T-helper 17 cell (primary cell): ENCODE results near the gene VSIG10L2. TPM values are rescaled to one million over a fixed set of nuclear protein-coding genes. Genes with fewer than 3 reads are reported as not detected.

Experiments used
- ATAC-seq: fragments of 150-1000 bp; cut with Tn5 transposase; 2 replicates; pipeline ENCODE4 v1.10.0; 2021; ENCODE audit warnings: mild to moderate bottlenecking, moderate library complexity
- DNase-seq, 3 donors: peaks; one replicate each; pipeline versions ENCODE4 v3.0.0 to v3.0.0-alpha.2; 2020 to 2021
- H3K9me3 ChIP-seq: one replicate; pipeline ENCODE4 v1.7.0; 2013; ENCODE audit warnings: low read length, mild to moderate bottlenecking; ENCODE audit not compliant: control insufficient read depth, poor library complexity, severe bottlenecking
- H3K27ac Mint-ChIP-seq: one replicate; pipeline ENCODE4 v1.8.0; 2022; ENCODE audit warnings: mild to moderate bottlenecking, moderate library complexity, mixed read lengths
- H3K27me3 Mint-ChIP-seq: one replicate; pipeline ENCODE4 v1.8.0; 2022; ENCODE audit warnings: mixed read lengths
- H3K36me3 Mint-ChIP-seq: one replicate; pipeline ENCODE4 v1.8.0; 2022; ENCODE audit warnings: low read depth, mixed read lengths
- H3K4me1 Mint-ChIP-seq: one replicate; pipeline ENCODE4 v1.8.0; 2022; ENCODE audit warnings: mild to moderate bottlenecking, mixed read lengths
- H3K4me3 Mint-ChIP-seq: one replicate; pipeline ENCODE4 v1.8.0; 2022; ENCODE audit warnings: mild to moderate bottlenecking, moderate library complexity, mixed read lengths
- total RNA-seq, 4 donors: library from RNA in 2 of 4; stranded (reverse) in 2 of 4; gene quantifications; one replicate each; pipeline ENCODE4 v1.2.3 and lab custom pipeline; 2022 to 2026

VSIG10L2 gene
- total RNA-seq, 2 donors from 2014 or later = not detected

DNA sequence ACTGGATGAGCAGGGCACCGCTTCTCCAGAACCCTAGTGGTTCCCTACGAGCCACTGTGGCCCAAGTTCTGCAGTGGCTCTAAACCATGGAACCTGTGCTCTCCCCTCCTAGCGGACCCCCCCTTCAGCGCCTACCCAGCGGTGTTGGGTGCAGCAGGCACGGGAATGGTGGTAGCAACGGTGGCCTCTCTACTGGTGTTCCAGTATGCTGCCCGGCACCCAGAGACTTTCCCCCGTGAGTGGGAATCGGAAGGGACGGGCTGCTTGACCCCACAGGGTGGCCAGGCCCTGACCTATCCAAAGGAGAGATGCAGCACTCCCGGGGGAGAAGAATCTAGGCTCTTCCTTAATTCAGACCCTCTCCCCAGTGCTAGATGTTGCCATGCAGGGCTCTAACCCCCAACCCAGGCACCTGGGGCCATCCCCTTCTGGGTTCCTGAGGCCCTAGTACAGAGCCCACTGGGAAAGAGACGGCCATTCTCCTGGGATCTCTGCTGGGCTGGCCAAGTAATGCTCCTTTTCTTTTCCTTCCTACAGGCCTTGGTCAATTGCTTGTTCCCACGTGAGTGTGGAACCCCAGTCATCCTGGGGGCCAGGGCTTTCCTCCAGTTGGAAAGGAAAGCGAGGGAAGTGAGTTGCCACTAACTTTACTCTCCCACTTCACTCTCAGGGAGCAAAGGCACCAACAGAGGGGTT is 9.2 kb downstream of the VSIG10L2 start:
- Mint-ChIP-seq H3K27me3 (peaks cover 14% of the 10 kb centered on the region), H3K4me3 (no peak overlapping the region), H3K27ac (no peak overlapping the region), H3K4me1 (peaks cover 10% of the 10 kb centered on the region), H3K36me3 (peaks cover 6% of the 10 kb centered on the region)
- H3K9me3 ChIP-seq = no peaks in the 10 kb centered on the region
- no peak for DNase-seq
- ATAC-seq = no peak

- Mint-ChIP-seq H3K27me3 (peaks cover 13% of the 10 kb centered on the region), H3K36me3 (peaks cover 6% of the 10 kb centered on the region), H3K27ac (no peak overlapping the region), H3K4me3 (no peak overlapping the region), H3K4me1 (peaks cover 10% of the 10 kb centered on the region)
- ATAC-seq (no peak), DNase-seq (no peak)
- H3K9me3 ChIP-seq = no peaks in the 10 kb centered on the region
Measured at GRCh38 chr11:125955856-125956255, 10.0 kb downstream of the VSIG10L2 start.

DNA sequence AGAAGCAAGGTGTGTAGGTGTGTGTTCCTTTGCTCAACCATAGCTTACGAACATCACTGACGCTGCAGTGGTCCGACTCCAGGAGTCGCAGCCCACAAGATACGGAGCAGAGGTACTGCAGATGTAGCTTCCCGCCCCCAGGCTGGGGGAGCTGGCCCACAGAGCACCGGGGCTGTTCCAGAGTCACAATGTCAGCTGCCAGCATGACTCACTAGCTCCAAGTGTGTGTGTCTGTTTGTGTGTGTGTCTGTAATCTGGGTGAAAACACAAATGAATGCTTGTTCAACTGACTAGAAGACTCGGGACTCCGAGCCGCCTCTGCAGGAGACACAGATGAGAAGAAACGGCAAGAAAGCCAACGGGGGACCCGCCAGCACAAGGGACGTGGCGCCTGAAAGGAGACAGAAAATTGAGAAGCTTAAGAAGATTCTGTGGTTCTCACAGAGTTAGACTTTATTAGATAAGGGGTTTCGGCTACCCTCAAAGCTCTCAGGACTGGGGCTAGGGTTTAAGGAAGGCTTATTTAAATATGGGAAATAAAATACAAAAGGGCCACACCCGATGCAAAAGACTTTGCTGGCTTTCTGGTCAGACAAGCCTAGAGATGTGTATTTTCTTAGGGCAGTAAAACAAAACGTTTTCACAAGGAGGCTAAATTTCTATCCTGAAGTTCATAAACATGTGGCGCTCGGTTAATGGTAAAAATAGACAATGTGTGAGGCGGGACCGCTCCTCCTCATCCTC is 10.7 kb downstream of the VSIG10L2 start:
- no peak for ATAC-seq
- Mint-ChIP-seq H3K4me3 (no peak overlapping the region), H3K27me3 (peaks cover 8% of the 10 kb centered on the region), H3K27ac (no peak overlapping the region), H3K4me1 (peaks cover 7% of the 10 kb centered on the region), H3K36me3 (peaks cover 6% of the 10 kb centered on the region)
- no peak for DNase-seq
- H3K9me3 ChIP-seq = no peaks in the 10 kb centered on the region

DNA sequence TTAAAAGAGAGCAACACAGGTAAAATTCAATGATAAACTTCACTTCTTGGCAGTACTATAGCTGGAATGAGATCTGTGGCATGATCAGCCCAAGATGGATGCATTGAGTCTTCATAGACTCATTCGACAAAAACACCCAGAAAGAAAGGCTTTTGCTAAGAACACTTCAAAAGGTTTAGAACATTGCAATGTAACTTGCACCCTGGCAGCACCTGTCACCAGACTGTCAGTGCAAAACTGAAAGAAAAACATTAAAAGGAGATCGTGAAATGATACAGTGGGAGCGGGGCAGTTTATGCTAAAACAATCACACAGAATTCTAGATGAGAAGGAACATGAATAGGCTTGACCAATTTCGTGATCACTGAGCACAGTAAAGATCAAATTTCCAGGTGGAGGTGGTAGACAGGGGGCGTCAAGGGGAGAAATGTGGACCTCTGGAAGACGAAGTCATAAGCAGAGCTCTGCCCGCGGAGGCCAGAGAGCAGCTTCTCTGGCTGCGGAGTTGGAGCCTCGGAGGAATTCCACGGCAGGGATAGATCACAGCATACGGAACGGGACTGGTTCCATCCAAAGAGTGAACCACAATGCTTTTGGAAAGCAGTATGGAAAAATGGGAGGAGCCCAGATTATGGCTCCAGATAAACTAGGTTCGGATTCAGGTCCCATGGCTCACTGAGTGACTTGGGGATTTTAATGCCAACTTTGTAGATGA is 11.9 kb downstream of the VSIG10L2 start:
- no peak overlapping the region for H3K4me3 Mint-ChIP-seq
- H3K9me3 ChIP-seq = no peaks in the 10 kb centered on the region
- DNase-seq = no peak
- peaks cover 4% of the 10 kb centered on the region for H3K27me3 Mint-ChIP-seq
- no peak for ATAC-seq
- peaks cover 7% of the 10 kb centered on the region for H3K4me1 Mint-ChIP-seq
- H3K36me3 Mint-ChIP-seq = peaks cover 6% of the 10 kb centered on the region
- peak overlapping the region; percentile 14 for H3K27ac Mint-ChIP-seq

DNA sequence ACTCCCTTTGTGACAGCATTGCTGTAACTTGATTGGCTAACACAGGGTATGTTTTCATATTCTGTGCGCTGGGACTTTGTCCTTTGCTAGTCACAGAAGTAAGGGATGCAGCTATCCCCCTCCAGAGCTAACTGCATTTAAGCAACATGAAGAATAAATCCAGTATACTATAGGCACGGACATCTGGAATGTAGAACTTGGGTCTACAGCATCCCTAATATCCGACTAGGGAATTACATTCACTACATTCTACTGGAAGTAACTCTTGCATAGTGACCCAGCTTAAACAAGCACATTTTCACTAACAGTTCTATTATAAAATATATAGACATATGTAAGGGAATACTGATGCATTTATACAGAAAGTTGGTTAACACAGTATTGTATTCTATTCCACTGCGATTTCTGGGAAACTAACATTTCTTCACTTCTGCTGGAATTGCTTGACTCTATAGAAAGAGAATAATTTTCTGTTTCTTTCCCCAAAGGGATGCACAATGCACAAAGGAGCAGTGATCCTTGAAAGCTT is 13.1 kb downstream of the VSIG10L2 start:
- no peaks in the 10 kb centered on the region for H3K9me3 ChIP-seq
- H3K27me3 Mint-ChIP-seq = peaks cover 4% of the 10 kb centered on the region
- no peak overlapping the region for H3K4me3 Mint-ChIP-seq
- H3K27ac Mint-ChIP-seq = no peak overlapping the region
- H3K36me3 Mint-ChIP-seq = peaks cover 6% of the 10 kb centered on the region
- no peak for ATAC-seq
- H3K4me1 Mint-ChIP-seq = peaks cover 7% of the 10 kb centered on the region
- no peak for DNase-seq

DNA sequence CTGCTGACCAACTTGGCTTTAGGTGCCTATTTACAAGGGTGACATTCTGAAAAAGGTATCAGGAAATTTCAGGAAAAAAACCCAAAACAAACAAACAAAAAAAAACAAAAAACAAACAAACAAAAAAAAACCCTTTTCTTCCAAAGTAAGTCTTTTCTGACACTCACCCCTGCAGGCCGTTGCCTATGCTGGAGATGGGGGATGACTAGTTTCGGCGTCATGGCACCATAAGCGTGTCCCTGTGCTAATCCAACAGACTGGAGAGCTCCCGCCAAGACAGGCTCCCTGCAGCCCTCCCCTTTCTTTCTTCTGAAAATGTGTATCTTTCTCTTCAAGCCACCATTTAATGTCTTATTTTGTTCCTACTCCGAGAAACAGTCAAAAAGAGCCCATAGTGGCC is 13.7 kb downstream of the VSIG10L2 start:
- Mint-ChIP-seq H3K27ac (no peak overlapping the region), H3K27me3 (peaks cover 4% of the 10 kb centered on the region), H3K36me3 (peaks cover 6% of the 10 kb centered on the region), H3K4me3 (no peak overlapping the region), H3K4me1 (peaks cover 7% of the 10 kb centered on the region)
- DNase-seq = no peak
- no peaks in the 10 kb centered on the region for H3K9me3 ChIP-seq
- no peak for ATAC-seq

DNA sequence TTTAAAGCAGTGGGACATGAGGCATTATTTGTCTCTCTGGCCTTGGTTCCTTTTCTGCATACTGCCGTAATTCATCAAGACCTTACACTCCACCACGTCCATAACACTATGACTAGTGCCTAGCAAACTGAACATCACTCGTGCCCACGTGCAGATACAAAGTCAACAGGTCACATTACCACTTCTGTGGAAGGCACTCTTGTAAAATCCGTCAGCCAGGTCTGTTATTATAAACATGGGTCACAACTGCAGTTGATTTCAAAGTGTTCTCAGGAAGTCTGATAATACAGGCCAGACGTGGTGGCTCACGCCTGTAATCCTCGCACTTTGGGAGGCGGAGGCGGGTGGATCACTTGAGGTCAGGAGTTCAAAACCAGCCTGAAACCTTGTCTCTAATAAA is 14.1 kb downstream of the VSIG10L2 start:
- H3K4me1 Mint-ChIP-seq = peaks cover 7% of the 10 kb centered on the region
- no peak overlapping the region for H3K27ac Mint-ChIP-seq
- DNase-seq = no peak
- peaks cover 6% of the 10 kb centered on the region for H3K36me3 Mint-ChIP-seq
- peaks cover 4% of the 10 kb centered on the region for H3K27me3 Mint-ChIP-seq
- no peaks in the 10 kb centered on the region for H3K9me3 ChIP-seq
- ATAC-seq = no peak
- H3K4me3 Mint-ChIP-seq = no peak overlapping the region

GRCh38 chr11:125960771-125961170 is 14.9 kb downstream of the VSIG10L2 start:
- Mint-ChIP-seq H3K27me3 (peaks cover 4% of the 10 kb centered on the region), H3K27ac (no peak overlapping the region)

DNA sequence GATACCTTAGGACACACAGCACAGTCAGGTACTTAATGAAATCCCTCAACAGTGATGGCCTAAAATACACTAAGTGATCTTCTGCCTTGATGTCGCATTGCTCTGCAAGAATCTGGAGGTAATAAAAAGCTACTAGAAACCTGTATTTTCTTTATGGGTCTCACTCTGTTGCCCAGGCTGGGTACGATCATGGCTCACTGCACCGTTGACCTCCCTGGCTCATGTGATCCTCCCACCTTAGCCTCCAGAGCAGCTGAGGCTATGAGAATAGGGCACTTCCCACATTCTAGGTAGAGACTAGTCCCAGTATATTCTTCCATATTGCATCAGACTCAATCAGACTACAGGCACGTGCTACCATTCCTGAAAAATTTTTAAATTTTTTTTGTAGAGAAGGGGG is 21.7 kb downstream of the VSIG10L2 start:
- no peak for ATAC-seq
- Mint-ChIP-seq H3K27me3 (no peaks in the 10 kb centered on the region), H3K4me1 (no peaks in the 10 kb centered on the region), H3K4me3 (no peak overlapping the region), H3K27ac (no peak overlapping the region), H3K36me3 (no peaks in the 10 kb centered on the region)
- H3K9me3 ChIP-seq = no peaks in the 10 kb centered on the region
- no peak for DNase-seq

More at GRCh38 chr11:125960771-125961170, 14.9 kb downstream of the VSIG10L2 start:
- H3K36me3 Mint-ChIP-seq = peaks cover 4% of the 10 kb centered on the region
- ATAC-seq (no peak), DNase-seq (no peak)
- H3K4me3 Mint-ChIP-seq = no peak overlapping the region
- peaks cover 5% of the 10 kb centered on the region for H3K4me1 Mint-ChIP-seq
- no peaks in the 10 kb centered on the region for H3K9me3 ChIP-seq

DNA sequence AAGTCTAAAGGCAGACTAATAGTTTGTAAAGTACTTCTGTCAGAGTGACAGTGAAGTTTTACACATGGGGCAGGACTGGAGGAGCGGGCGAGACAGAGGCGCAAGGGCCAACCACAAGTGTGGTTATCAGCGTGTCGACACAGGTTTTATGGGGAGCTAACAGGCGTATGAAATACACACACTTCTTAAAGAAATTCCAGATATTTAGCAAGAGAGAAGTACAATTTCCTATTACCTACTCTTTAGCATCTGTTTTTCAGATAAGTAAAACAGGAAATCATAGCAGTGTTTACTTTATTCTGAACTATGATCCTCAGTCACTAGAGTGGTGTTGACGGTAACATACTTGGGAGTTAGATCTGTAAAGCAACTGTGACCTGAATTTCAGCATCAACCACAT is 22.5 kb downstream of the VSIG10L2 start:
- DNase-seq (no peak), ATAC-seq (no peak)
- Mint-ChIP-seq H3K36me3 (peaks cover 3% of the 10 kb centered on the region), H3K4me3 (no peak overlapping the region), H3K27me3 (no peaks in the 10 kb centered on the region), H3K4me1 (no peaks in the 10 kb centered on the region), H3K27ac (peak overlapping the region; percentile 66)
- no peaks in the 10 kb centered on the region for H3K9me3 ChIP-seq

GRCh38 chr11:125971618-125972017 is 25.8 kb downstream of the VSIG10L2 start:
- DNase-seq (no peak), ATAC-seq (no peak)
- H3K4me1 Mint-ChIP-seq = no peaks in the 10 kb centered on the region
- no peak overlapping the region for H3K27ac Mint-ChIP-seq
- H3K36me3 Mint-ChIP-seq = peaks cover 3% of the 10 kb centered on the region
- H3K9me3 ChIP-seq = no peaks in the 10 kb centered on the region
- H3K4me3 Mint-ChIP-seq = no peak overlapping the region
- no peaks in the 10 kb centered on the region for H3K27me3 Mint-ChIP-seq

DNA sequence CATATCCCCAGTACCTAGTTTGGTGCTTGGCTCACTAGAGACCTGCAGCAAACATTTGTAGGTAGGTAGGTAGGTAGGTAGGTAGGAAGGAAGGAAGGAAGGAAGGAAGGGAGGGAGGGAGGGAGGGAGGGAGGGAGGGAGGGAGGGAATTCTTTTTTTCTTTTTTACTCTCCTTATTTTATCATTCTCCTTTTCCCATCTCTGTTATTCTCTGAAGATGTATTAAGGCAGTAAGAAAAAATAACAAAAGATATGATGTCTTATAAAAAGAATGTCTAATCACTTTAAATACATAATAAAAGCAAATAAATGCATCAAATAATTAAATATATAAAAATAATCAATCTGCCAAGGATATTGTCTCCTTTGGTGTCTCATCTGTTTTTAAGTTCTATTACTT is 28.4 kb downstream of the VSIG10L2 start:
- Mint-ChIP-seq H3K4me1 (no peaks in the 10 kb centered on the region), H3K27me3 (no peaks in the 10 kb centered on the region), H3K36me3 (peaks cover 3% of the 10 kb centered on the region), H3K4me3 (no peak overlapping the region), H3K27ac (no peak overlapping the region)
- no peak for DNase-seq
- no peak for ATAC-seq
- no peaks in the 10 kb centered on the region for H3K9me3 ChIP-seq

DNA sequence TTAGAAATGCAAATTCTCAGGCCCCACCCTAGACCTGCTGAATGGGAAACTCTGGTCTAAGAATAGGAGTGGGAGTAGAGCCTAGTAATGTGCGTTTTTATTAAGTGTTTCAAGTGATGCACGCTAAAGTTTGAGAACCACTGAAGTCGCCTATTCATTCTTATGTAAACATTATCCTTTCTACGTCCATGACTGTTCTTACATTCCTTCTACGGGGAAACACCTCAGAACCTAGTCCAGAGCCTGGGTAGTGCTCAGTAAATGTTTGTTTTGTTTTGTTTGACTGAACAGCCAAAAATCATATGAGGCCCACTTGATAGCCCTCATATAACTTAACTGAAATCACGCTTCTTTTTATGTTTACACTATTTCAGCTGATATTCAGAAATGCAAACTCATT is 29.8 kb downstream of the VSIG10L2 start:
- Mint-ChIP-seq H3K27ac (no peak overlapping the region), H3K4me3 (no peak overlapping the region), H3K36me3 (peaks cover 3% of the 10 kb centered on the region), H3K27me3 (no peaks in the 10 kb centered on the region), H3K4me1 (no peaks in the 10 kb centered on the region)
- DNase-seq = no peak
- no peak for ATAC-seq
- no peaks in the 10 kb centered on the region for H3K9me3 ChIP-seq
